Glomerular endothelial cell (primary cell): ENCODE measurements around the gene SMIM35. TPM values are rescaled to one million over a fixed set of nuclear protein-coding genes. Genes with fewer than 3 reads are reported as not detected.

Source experiments
- DNase-seq: peaks from one replicate; pipeline ENCODE4 v3.0.0-alpha.2; 2011; ENCODE audit warnings: low read depth, low spot score; ENCODE audit errors: extremely low read depth
- total RNA-seq: library from RNA; depleted of rRNA; stranded (reverse); fragments of >200 nt; gene quantifications from 2 replicates; pipeline ENCODE4 v1.2.3, GENCODE V29; 2015

The SMIM35 gene
- total RNA-seq, 1 donor from 2014 or later = 0.12 TPM

DNA sequence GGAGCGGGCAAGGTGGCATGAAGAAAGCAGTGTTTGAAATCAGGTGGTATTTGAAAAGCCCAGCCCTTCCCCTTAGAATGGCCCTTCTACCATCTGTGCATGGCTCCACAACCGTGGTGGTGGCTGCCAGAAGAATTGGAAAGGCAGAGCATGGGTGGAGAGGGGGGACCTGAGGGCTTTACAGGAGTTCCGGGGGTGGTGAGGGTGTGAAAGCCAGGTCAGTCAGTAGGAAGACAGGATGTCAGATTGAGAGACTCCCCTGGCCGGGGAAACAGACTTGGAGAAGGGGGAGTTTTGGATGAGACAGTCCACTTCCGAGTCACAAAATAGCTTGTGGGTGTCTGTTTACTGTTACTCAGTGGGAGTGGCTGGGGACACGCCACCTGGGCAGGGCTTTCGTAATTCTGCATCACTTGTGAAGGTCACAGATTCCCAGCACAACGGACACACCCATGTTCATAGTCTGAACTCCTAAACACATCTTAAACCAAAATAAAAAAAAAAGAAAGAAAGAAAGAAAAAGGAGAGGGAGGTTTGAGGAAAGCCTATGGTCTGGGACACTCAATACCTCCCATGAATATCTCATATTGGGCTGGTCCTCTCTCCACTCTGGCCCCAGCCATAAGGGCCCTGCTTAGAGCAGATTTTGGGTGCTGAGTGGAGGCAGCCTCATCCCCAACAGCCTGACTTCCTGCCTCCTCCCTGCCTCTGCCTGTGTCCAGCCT, 24.4 kb upstream of the SMIM35 start:
- no peak for DNase-seq

DNA sequence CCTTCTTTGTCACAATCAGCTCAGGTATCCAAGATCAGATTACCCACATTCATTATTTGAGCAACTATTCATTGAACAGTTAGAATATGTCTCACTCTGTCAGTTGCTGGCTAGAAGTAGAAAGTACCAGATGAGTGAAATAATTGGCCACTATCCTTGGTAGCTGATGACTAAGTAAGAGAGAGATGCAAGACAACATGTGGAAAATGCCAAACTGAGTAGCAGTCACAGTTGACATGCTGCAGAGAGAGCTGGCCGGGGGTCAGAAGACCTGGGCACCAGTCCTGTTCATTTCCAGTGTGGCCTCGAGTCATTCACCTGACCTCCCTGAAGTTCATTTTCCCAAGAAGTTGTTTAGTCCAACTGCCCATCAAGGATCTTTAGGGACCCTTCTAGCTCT, 22.5 kb upstream of the SMIM35 start:
- DNase-seq = no peak

DNA sequence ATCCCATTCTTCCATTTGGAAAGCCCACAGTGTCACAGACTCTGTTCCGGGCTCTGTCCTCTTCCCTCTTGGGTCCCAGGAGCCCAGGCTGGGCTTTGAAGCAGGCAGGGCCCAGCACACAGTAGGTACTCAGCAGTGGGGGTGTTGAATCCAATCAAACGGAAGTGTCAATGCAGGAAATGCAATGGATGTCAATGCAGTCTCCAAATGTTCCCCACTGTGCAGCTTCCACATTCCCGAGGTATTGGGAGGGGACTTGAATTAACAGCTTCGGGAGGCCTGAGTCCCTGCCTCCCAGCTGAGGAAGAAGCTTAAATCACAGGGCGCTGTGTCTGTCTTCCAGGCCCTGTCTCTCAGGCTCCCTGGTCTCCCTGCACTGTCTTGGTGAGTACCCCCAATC, 21.8 kb upstream of the SMIM35 start:
- DNase-seq = no peak

DNA sequence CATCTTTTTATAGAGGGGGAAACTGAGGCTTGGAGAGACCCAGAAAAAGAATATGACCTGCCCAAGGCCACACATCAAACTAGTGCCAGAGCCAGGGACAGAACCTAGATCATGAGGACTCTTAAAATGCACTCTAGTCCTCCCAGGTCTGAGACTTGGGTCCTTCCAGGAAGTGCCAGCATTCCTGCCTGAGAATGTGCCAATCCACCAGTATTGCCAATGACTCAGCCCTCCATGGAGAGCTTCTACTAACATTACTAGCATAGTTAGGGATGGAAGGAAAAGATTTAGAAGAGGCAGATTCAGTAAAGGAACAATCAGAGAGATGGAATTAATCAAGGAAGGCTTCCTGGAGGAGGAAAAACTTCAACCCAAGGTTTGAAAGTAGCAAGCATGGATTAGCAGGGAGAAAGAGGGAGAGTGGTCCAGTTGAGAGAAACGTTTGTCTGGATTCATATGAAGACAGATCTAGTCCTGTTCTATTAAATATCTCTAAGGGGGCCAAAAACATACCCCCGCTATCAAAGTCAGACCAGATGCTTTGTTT, 20.1 kb upstream of the SMIM35 start:
- no peak for DNase-seq

DNA sequence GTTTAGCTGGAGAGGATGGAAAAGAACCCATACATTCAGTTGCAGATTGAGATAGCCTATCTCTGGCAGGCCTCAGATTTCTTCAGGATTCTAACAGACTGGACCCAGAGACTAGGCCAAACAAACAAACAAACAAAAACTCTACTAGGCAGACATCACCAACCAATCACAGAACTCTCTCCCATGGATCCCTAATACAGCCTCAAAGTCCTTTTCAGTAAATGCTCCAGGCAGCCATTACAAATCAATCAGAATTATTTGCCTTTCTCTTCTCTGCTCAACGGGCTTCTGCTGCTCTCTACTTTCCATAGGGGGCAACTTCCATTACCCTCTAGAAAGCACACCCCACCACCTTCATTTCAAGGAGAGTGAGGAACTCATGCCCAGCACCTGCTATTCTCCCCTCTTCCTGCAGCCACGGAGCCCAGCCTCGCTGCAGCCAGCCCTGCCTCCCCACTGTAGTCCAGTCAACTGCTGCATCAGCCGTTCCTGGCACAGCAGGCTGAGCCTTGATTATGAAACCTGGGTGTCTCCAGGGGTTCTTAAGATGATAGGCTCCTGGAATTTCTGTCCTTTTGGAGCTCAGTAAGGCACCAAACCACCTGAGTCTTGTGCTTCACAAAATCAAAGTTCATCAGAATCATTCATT, 19.0 kb upstream of the SMIM35 start:
- DNase-seq = no peak

DNA sequence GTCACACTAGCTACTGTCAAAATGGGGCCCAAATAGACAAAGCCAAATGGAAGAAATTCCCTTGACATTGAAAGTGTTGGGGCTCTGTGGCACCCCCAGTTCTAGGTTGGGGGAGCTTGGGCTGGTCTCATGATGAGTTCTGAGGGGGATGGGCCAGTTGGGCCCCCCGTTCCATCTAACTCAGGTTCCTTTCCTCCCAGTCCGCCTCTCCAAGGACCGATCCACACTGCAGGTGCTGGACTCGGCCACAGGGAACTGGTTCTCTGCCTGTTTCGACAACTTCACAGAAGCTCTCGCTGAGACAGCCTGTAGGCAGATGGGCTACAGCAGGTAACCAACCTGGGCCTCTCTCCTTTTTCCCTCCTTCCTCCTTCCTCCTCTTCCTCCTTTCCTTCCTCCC, 17.7 kb upstream of the SMIM35 start:
- DNase-seq = no peak

DNA sequence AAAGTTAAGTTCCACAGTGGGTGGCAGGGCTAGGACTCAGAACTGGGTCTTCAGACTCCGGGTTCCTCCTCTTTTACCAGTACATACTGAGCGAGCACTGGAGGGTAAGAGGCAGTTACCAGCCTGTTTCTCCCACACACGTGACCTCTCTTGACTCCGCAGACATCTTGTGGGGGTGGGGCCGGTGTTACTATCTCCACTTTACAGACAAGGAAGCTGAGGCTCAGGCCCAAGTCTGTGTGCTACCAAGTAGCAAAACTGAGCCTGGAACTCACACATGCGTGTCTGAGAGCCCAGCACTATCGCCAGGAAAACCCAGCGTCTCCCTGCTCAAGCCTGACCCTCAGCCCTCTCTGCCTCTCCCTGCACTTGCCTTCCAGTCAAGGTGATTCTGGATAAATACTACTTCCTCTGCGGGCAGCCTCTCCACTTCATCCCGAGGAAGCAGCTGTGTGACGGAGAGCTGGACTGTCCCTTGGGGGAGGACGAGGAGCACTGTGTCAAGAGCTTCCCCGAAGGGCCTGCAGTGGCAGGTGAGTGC, 16.0 kb upstream of the SMIM35 start:
- no peak for DNase-seq

DNA sequence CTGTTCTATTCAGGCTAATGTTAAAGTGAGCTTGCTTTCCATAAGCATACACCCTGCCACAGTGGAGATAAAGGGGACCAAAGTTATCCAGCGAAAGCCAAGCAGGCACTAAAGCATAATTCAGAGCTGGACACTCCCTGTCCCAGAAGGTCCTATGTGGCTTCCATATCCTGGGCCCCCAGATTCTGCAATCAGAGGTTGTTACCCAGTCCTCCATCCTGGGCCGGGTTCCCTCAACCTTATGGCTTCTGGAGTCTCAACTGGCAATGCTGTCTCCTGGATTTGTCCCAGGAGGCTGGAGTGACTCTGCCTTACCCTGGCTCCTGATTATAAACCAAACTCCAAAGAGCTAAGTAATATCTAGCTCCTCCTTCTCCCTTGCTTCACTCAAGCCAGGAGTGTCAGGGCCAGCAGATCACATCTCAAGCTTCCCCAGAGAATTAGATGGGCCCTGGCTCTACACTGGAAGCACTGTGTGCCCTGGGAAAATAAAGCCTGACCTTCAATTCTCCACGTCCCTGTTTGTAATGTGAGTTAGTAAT, 14.0 kb upstream of the SMIM35 start:
- no peak for DNase-seq

DNA sequence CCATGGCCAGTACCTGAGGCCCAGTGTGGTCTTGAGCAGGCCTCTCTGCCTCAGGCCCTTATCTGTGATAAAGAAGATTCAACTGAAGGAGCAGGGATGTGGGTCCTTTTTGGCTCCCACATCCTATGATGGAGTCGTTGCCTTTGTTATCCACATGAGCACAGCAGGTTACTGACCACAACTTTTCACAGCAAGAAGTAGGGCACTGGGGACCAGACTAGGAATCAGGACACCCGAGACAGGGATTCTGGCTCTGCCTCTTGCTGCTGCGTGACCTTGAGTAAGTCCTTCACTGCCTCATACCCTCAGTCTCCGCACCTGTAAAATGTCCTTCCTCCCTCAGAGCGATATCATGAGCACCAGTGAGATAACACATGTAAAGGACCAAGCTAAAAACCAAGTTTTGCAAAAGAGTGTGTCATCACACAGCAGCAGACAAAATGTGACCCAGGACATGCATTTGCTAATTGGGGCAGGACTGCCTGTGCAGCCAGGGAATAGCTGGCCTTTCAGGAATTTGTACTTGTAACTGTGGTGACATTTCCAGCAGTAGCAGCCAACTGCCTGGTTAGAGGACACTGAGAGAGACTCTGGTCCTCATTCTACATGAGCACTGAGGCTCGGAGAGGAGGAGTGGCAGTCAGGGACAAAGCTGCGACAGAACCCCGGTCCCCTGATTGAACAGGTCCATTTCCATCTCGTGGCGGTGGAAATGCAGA, 13.2 kb upstream of the SMIM35 start:
- no peak for DNase-seq

DNA sequence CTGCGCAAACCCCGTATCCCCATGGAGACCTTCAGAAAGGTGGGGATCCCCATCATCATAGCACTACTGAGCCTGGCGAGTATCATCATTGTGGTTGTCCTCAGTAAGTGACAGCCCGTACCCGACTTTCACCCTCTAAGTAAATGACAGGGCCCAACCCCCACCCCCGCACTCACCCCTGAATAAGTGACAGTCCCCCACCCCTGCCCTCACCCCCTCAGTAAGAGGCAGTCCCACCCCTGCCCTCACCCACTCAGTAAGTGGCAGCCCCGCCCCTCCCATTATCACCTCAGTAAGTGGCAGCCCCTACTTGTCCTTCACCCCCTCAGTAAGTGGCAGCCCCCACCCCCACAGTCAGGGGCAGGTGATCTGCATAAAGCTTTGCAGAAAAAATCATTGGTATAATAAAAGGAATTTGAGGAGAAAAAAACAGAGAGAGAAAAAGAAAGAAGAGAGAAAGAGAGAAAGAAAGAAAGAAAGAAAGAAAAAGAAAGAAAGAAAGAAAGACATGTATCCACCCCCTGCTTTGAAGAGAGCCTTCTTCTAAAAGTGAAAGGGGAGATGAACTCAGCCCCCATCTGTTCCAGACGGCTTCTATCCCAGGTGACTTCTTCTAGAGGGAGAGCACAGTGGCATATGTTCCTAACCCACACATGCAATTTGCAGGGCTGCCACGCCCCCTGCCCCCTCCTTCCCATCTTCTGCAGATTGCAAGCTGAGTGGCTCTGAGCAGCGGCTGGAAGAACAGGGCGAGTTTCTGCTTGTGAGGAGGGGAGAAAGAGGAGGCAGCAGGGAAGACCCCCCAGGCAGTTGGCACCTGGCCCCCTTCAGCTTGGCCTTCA, 12.5 kb upstream of the SMIM35 start:
- DNase-seq = no peak

DNA sequence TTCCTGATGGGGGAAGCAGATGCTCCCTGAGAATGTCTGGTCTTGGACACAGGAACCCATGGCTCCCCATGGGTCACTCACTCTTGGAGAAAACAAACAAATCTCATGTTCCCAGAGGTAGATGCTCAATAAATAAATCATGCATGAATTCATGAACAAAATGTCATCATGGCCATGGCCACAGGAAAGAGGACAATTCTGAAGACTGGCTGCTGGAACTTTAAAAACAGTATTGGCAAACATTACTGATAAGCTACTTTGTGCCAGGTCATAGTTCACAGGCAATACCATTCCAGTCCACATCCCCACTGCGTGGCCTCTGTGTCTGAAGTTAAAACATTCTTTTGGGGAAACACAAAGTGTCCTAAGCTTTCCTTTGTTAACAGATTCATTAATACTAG, 9.2 kb upstream of the SMIM35 start:
- DNase-seq = no peak

DNA sequence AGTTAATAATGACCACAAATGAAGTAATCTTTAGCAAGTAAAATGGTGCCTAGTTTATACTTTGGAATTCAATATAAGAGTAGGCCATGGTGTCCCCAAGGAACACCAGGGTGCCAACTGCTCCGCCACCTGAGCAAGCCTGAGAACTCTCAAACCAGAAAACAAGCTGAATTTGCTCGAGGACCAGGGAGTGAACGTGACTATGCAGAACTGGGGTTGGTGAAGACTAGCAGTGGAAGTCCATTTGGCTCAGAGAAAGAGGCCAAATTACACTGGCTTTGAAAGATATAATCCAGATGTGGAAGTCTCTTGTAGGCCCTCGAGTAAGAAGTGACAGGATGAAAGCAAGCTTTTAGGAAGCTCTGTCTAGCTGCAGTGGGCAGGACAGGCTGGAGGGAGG, 8.7 kb upstream of the SMIM35 start:
- no peak for DNase-seq

DNA sequence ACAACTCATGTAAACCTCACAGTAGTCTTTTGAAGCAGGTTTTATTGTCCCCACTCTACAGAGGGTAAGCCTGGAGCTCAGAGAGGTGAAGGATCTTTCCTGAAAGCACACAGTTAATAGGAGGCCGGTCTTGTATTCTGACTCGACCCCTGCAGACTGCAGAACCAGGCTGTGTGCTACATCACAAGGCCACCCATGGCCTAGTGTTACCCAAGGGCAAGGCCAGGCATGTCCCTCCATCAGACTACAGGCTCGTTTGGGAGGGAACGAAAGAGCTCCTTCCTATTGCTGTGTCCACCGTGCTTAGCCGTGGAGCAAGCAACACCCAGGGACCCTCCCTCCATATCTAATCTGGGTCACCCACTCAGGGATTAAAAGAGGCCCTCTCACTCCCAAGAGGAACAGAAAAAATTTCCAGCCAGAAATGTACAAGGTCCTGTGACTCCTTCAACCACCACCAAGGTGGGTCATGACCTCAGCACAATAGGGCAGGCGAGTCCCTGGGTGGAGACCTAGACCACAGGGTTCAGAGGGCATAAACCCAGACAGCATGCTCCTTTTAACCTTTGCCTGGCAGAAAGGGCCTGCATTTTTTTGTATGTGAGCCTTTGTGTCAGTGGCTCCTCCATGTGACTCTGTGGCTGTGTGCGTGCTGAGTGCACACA, 6.3 kb upstream of the SMIM35 start:
- DNase-seq = no peak

DNA sequence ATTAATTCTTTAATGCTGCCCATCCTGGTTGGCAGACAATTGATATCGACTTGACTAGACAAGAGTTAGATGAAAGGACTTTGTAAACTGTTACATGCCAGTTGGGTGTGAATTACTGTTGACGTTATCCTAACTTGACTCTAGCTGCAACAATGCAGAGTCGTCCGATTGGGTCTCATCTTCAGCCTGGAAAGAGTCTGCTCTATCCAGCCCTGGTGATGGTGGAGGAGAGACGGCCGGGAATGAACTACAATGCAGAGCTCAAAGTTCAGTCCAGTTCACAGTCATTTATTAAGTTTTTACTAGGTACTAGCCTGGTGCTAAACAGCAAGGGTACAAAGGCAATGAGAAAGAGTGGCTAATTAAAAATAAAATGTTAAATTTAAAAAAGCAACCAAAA, 4.9 kb upstream of the SMIM35 start:
- DNase-seq = no peak

DNA sequence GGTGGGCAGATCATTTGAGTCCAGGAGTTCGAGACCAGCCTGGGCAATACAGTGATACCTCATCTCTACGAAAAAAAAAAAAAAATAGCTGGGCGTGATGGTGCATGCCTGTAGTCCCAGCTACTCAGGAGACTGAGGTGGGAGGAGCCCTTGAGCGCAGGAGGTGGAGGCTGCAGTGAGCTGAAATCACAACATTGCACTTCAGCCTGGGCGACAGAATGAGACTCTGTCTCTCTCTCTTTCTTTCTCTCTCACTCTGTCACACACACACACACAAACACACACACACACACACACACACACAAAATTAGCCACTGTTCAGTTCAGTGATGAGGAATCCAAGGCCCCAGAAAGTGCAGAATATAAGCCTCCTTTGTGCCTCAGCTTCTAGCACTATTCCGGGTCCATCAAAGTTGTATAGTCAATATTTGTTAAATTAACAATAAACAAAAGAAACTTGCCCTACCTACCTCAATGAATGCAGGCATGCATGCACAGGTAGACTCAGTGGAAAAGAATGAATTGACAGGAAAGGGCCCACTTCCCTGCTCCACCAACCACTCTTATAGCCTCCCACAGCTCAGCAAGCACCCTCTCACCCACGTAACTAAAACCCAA, 3.9 kb upstream of the SMIM35 start:
- DNase-seq = no peak

DNA sequence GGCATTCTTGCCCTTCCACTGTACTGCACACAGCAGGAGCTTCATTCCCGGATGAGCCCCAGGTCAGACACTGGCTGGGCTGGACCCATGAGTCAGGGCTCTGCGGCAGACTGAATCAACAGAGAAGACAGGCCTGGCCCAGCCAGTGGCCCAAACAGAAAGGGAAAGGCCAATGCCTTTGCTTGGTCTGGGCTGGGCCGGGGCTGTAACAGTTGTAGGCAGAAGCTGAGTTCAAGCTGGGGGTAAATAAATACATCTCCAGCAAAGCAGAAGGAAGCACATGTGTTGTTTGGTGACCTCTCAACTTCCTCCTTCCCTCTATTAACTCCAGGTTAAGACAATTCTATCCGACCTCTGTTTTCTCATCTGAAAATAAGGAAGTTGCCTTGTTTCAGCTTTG, 1.8 kb upstream of the SMIM35 start:
- DNase-seq = no peak

DNA sequence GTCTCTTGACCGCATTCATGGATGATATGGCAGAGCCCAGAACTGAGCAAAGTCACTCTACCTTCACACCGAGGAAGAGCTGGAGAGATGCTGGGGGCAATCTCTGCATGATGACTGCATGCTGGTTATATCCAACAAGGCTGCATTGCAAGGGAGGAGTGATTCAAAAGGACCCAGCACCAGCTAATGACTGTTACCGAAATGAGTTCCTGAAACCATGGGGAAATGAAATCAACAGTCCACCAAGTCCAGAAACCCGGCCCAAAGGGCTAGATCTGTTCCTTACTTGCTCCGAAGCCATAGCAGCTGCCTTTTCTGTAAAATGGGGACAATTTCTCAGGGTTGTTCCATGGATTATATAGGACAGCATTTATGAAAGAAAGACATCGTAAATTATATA, 1.2 kb upstream of the SMIM35 start:
- no peak for DNase-seq

DNA sequence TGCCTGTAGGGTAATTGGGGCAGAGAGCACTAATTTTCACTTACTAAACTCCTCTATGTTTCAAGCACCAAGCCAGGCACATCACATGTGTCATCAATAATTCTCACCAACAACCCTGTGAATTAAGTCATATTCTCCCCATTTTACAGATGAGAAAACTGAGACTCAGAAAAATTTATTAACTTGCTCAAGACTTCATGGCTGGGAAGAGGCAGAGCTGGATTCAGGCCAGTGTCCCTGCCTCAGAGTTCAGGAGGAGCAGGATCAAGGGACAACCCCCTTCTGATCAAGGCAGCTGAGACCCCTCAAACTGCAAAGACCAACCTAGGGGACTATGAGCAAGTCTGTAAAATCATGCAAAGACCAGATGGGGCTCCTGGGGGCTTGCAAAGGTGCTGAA, 2.1 kb downstream of the SMIM35 start:
- no peak for DNase-seq

DNA sequence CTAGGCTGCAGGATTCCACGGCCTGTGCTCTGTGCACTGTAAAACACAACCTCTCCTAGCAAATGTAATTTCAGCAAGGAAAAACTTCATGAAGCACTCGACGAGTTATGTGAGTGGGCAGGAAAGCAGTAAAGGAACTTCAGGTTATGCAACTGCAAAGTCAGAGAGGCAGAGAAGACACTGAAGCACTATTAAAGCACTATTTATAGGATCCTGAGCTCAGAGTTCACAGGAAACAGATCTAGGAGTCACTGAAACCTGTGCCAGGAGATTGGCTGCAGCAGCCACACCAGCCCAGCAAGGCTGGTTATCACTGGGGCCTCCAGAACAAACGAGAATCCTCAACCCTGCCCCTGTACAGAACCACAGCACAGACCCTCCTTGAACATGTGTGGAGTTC, 2.5 kb downstream of the SMIM35 start:
- no peak for DNase-seq
